IMR-90 (cell line): Measurements from ENCODE around the gene CHST10. TPM values are rescaled to one million over a fixed set of nuclear protein-coding genes. Genes with fewer than 3 reads are reported as not detected.

Experiments used
- ATAC-seq: fragments of 200-7000 bp; cut with Tn5 transposase; 2 replicates; pipeline ENCODE4 v1.9.1; 2020; ENCODE audit warnings: low read depth, mild to moderate bottlenecking, moderate library complexity
- BruUV-seq: library from RNA; stranded (reverse); fragments of 400-500 nt; replicated peaks from 2 replicates; lab custom pipeline; 2021; lab: Mats Ljungman, UMichigan
- CTCF ChIA-PET: fragments of 300-600 bp; formaldehyde crosslinking; extraction: SDS; loops from one replicate; lab custom pipeline; 2021; ENCODE audit warnings: antibody characterized with exemption; lab: Yijun Ruan, JAX
- POLR2A ChIA-PET: fragments of 300-600 bp; sonication (Branson Sonifier 250); formaldehyde crosslinking; loops from one replicate; lab custom pipeline; 2022; ENCODE audit warnings: antibody characterized with exemption; ENCODE audit not compliant: unreplicated experiment; lab: Charles Lee
- DNase-seq: peaks from one replicate; pipeline ENCODE4 v3.0.0; 2013
- H2AFZ ChIP-seq: replicated peaks from 2 replicates; pipeline ENCODE3; 2013; ENCODE audit warnings: low read length, mild to moderate bottlenecking; ENCODE audit not compliant: poor library complexity
- H2AK5ac ChIP-seq: 2 replicates; pipeline ENCODE4 v1.6.1; 2013; ENCODE audit warnings: low read depth, low read length, inconsistent platforms
- H2AK9ac ChIP-seq: replicated peaks from 2 replicates; pipeline ENCODE3; 2013; ENCODE audit warnings: mild to moderate bottlenecking, low read depth, low read length, moderate library complexity; ENCODE audit not compliant: poor library complexity
- H2BK120ac ChIP-seq: 2 replicates; pipeline ENCODE4 v1.6.1; 2013; ENCODE audit warnings: low read depth, low read length, inconsistent platforms
- H2BK15ac ChIP-seq: 3 replicates; pipeline ENCODE4 v1.6.1; 2013; ENCODE audit warnings: low read depth, low read length, inconsistent platforms
- H2BK20ac ChIP-seq: 2 replicates; pipeline ENCODE4 v1.6.1; 2013; ENCODE audit warnings: low read depth, mild to moderate bottlenecking, inconsistent platforms, low read length, moderate library complexity
- H2BK5ac ChIP-seq: 2 replicates; pipeline ENCODE4 v1.6.1; 2013; ENCODE audit warnings: mild to moderate bottlenecking, low read depth, low read length, inconsistent platforms; ENCODE audit not compliant: poor library complexity, severe bottlenecking
- H3K14ac ChIP-seq: replicated peaks from 2 replicates; pipeline ENCODE4 v1.6.1; 2013; ENCODE audit warnings: low read depth, low read length, inconsistent platforms
- H3K18ac ChIP-seq: 2 replicates; pipeline ENCODE4 v1.6.1; 2013; ENCODE audit warnings: low read depth, low read length, control low read depth
- H3K23ac ChIP-seq: 2 replicates; pipeline ENCODE4 v1.6.1; 2013; ENCODE audit warnings: low read depth, low read length, inconsistent platforms
- H3K27ac ChIP-seq: 2 replicates; pipeline ENCODE4 v1.5.1; 2013; ENCODE audit warnings: mild to moderate bottlenecking, control low read depth, low read length; ENCODE audit not compliant: insufficient read depth
- H3K27me3 ChIP-seq: 2 replicates; pipeline ENCODE4 v1.6.1; 2013; ENCODE audit warnings: low read length; ENCODE audit not compliant: control insufficient read depth, insufficient read depth
- H3K36me3 ChIP-seq: 2 replicates; pipeline ENCODE4 v1.6.1; 2013; ENCODE audit warnings: low read length, mixed read lengths; ENCODE audit not compliant: control insufficient read depth, insufficient read depth
- H3K4ac ChIP-seq: 2 replicates; pipeline ENCODE4 v1.6.1; 2013; ENCODE audit warnings: low read depth, low read length, inconsistent platforms
- H3K4me1 ChIP-seq: 2 replicates; pipeline ENCODE4 v1.6.1; 2013; ENCODE audit warnings: low read length, mixed read lengths; ENCODE audit not compliant: control insufficient read depth, insufficient read depth
- H3K4me2 ChIP-seq: 2 replicates; pipeline ENCODE4 v1.6.1; 2013; ENCODE audit warnings: low read depth, mild to moderate bottlenecking, control low read depth, low read length, moderate library complexity
- H3K4me3 ChIP-seq: 2 replicates; pipeline ENCODE4 v1.5.1; 2013; ENCODE audit warnings: low read depth, mild to moderate bottlenecking, control low read depth, low read length, moderate library complexity; ENCODE audit not compliant: insufficient read depth
- H3K56ac ChIP-seq: 2 replicates; pipeline ENCODE4 v1.6.1; 2013; ENCODE audit warnings: low read length, inconsistent platforms; ENCODE audit not compliant: insufficient read depth; ENCODE audit errors: extremely low read depth
- H3K79me1 ChIP-seq, 2 experiments: 2 replicates each; pipeline ENCODE4 v1.6.1; 2013; ENCODE audit warnings: low read length in 2 of 2, inconsistent platforms in 1 of 2, low read depth in 1 of 2
- H3K9ac ChIP-seq: 2 replicates; pipeline ENCODE4 v1.6.1; 2013; ENCODE audit warnings: low read depth, low read length, control low read depth
- H3K9me1 ChIP-seq: 2 replicates; pipeline ENCODE4 v1.6.1; 2013; ENCODE audit warnings: low read length, inconsistent platforms; ENCODE audit not compliant: insufficient read depth
- H3K9me3 ChIP-seq: 2 replicates; pipeline ENCODE4 v1.6.1; 2013; ENCODE audit warnings: low read length; ENCODE audit not compliant: control insufficient read depth, insufficient read depth
- H4K20me1 ChIP-seq: 2 replicates; pipeline ENCODE4 v1.6.1; 2013; ENCODE audit warnings: low read length, inconsistent platforms; ENCODE audit not compliant: insufficient read depth
- H4K5ac ChIP-seq: 2 replicates; pipeline ENCODE4 v1.6.1; 2013; ENCODE audit warnings: mild to moderate bottlenecking, low read depth, low read length, control low read depth
- H4K8ac ChIP-seq, 2 experiments: 2 replicates each; pipeline ENCODE4 v1.6.1; 2013; ENCODE audit warnings: low read depth in 2 of 2, low read length in 2 of 2, control low read depth in 1 of 2, inconsistent platforms in 1 of 2
- H4K91ac ChIP-seq: 2 replicates; pipeline ENCODE4 v1.6.1; 2013; ENCODE audit warnings: low read depth, low read length, inconsistent platforms; ENCODE audit not compliant: insufficient read depth
- CEBPB ChIP-seq: IDR thresholded peaks from 2 replicates; pipeline ENCODE4 v1.6.1; 2012; ENCODE audit warnings: low read depth, low read length, improper control_type of control experiment
- RAD21 ChIP-seq: IDR thresholded peaks from 2 replicates; pipeline ENCODE4 v1.6.1; 2012; ENCODE audit warnings: low read length, improper control_type of control experiment
- SMC3 ChIP-seq: fragments of 150-350 bp; IDR thresholded peaks from 2 replicates; pipeline ENCODE4 v1.6.1; 2016; ENCODE audit warnings: low read depth, mild to moderate bottlenecking, antibody characterized with exemption, low read length, moderate library complexity
- WGBS, 2 experiments: methylation state at CpG; one replicate each; pipeline versions ENCODE4 v1.1.5 to v1.1.7; 2013; ENCODE audit warnings: missing lambda C conversion rate in 2 of 2; ENCODE audit not compliant: insufficient read length in 1 of 2; ENCODE audit errors: extremely low coverage in 2 of 2; 5-methylcytosine and 5-hydroxymethylcytosine counted together
- dilution Hi-C: fragments of 300-500 bp; cut with HindIII; formaldehyde crosslinking; loops from one replicate; pipeline ENCODE4 v1.14.3; 2018; ENCODE audit warnings: low sequenced_read_pairs; ENCODE audit not compliant: unreplicated experiment
- in situ Hi-C: fragments of 300-500 bp; cut with MboI; formaldehyde crosslinking; loops from 3 replicates; pipeline ENCODE4 v1.14.3; 2019; ENCODE audit warnings: low sequenced_read_pairs, inconsistent platforms, mixed read lengths
- intact Hi-C: fragments of 100-400 bp; cut with micrococcal nuclease; formaldehyde crosslinking; loops from 2 replicates; pipeline ENCODE4 v1.10.0; 2022
- polyA plus RNA-seq, 3 experiments: library from polyadenylated mRNA; depleted of rRNA; stranded (reverse); fragments of >200 nt; gene quantifications; 2 replicates each; pipeline ENCODE4 v1.2.3, GENCODE V29; 2012; ENCODE audit warnings: low replicate concordance in 1 of 3
- total RNA-seq: library from RNA; depleted of rRNA; stranded (reverse); fragments of >200 nt; gene quantifications from 2 replicates; pipeline ENCODE4 v1.2.3, GENCODE V29; 2012
- TF ChIP-seq, protein P1 (sequence below): conservative IDR thresholded peaks from 2 replicates; pipeline ENCODE4 v1.5.1; 2012; ENCODE audit warnings: mild to moderate bottlenecking, low read depth, low read length, improper control_type of control experiment

CHST10 gene
- total and polyA plus RNA-seq, 2 of the 4 experiments (the other 2 are of a cell fraction), result 6.9 to 8.6 TPM

- H2AK9ac ChIP-seq, result no peak overlapping the region
- WGBS, 2 experiments, result no CpG with 5 or more reads among the region's 4 CpGs
Measured at GRCh38 chr2:100422320-100423055, 5.0 kb upstream of the CHST10 start.

More at GRCh38 chr2:100422320-100423055, 5.0 kb upstream of the CHST10 start:
- no TSS peak for BruUV-seq
- Histone ChIP-seq H3K18ac (no peak overlapping the region), H3K36me3 (no peaks in the 10 kb centered on the region), H3K9me3 (no peaks in the 10 kb centered on the region), H3K4me1 (no peaks in the 10 kb centered on the region), H3K9me1 (no peaks in the 10 kb centered on the region), H4K5ac (no peak overlapping the region), H3K23ac (no peak overlapping the region), H2AFZ (no peak overlapping the region), H2BK5ac (no peak overlapping the region), H2AK5ac (no peak overlapping the region), H3K4me3 (no peak overlapping the region), H2BK120ac (no peak overlapping the region), H3K9ac (no peak overlapping the region), H3K79me1 (no peaks in the 10 kb centered on the region), H3K4ac (no peak overlapping the region), H4K8ac (no peak overlapping the region), H2BK20ac (no peak overlapping the region), H3K27ac (no peak overlapping the region), H3K4me2 (no peak overlapping the region), H3K27me3 (peaks cover 21% of the 10 kb centered on the region), H2BK15ac (no peak overlapping the region), H3K14ac (no peak overlapping the region), H4K91ac (no peak overlapping the region), H4K20me1 (no peaks in the 10 kb centered on the region), H3K56ac (no peak overlapping the region)
- TF ChIP-seq CEBPB, result no peak
- TF ChIP-seq SMC3, result peak; percentile 22; the same call in 1 of the 2 replicates
- TF ChIP-seq, protein P1, sequence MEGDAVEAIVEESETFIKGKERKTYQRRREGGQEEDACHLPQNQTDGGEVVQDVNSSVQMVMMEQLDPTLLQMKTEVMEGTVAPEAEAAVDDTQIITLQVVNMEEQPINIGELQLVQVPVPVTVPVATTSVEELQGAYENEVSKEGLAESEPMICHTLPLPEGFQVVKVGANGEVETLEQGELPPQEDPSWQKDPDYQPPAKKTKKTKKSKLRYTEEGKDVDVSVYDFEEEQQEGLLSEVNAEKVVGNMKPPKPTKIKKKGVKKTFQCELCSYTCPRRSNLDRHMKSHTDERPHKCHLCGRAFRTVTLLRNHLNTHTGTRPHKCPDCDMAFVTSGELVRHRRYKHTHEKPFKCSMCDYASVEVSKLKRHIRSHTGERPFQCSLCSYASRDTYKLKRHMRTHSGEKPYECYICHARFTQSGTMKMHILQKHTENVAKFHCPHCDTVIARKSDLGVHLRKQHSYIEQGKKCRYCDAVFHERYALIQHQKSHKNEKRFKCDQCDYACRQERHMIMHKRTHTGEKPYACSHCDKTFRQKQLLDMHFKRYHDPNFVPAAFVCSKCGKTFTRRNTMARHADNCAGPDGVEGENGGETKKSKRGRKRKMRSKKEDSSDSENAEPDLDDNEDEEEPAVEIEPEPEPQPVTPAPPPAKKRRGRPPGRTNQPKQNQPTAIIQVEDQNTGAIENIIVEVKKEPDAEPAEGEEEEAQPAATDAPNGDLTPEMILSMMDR, result peak; percentile 50
- TF ChIP-seq RAD21, result 0 out of 2 replicates have a peak, but pooled peaks have one; percentile 17
- POLR2A ChIA-PET, result no interaction called here
- in situ Hi-C loops (no loop called here), intact Hi-C loops (loop anchor here (2.0 to 10.0 kb wide), 2 partner anchors 140 to 562 kb away; partner anchors contain the start of gene PDCL3), dilution Hi-C loops (no loop called here)
- ATAC-seq (peak; percentile 86), DNase-seq (peak; percentile 36)
- CTCF ChIA-PET, result interaction anchor here (0.5 to 1.4 kb wide), 6 partner anchors 9 to 880 kb away, joined by 3 to 6 read pairs (median 4); no protein-coding TSS in a partner anchor
